GM18867 (cell line): ENCODE measurements around the gene DNAI1.

Source experiments
- ATAC-seq: cut with Tn5 transposase; IDR thresholded peaks from one replicate; pipeline ENCODE4 v1.9.1; 2021; ENCODE audit warnings: mild to moderate bottlenecking, moderate library complexity; ENCODE audit not compliant: unreplicated experiment

The DNAI1 gene

GRCh38 chr9:34486572-34486971 is 28.0 kb downstream of the DNAI1 start:
- no peak for ATAC-seq

GRCh38 chr9:34490360-34490759 is 31.8 kb downstream of the DNAI1 start:
- no peak for ATAC-seq

GRCh38 chr9:34490760-34491159 is 32.2 kb downstream of the DNAI1 start:
- no peak for ATAC-seq

GRCh38 chr9:34491596-34491995 is 33.0 kb downstream of the DNAI1 start:
- no peak for ATAC-seq

- ATAC-seq, result no peak
Measured at GRCh38 chr9:34492051-34492450, 33.4 kb downstream of the DNAI1 start.

- no peak for ATAC-seq
Measured at GRCh38 chr9:34493972-34494535, 35.4 kb downstream of the DNAI1 start.

GRCh38 chr9:34496149-34496712 is 37.6 kb downstream of the DNAI1 start:
- ATAC-seq, result no peak

- no peak for ATAC-seq
Measured at GRCh38 chr9:34498553-34498952, 39.9 kb downstream of the DNAI1 start.

GRCh38 chr9:34499076-34499475 is 40.5 kb downstream of the DNAI1 start:
- no peak for ATAC-seq

- no peak for ATAC-seq
Measured at GRCh38 chr9:34500623-34501267, 42.1 kb downstream of the DNAI1 start.

GRCh38 chr9:34501372-34501771 is 42.8 kb downstream of the DNAI1 start:
- ATAC-seq, result no peak

- ATAC-seq, result no peak
Measured at GRCh38 chr9:34501889-34502425, 43.4 kb downstream of the DNAI1 start.

GRCh38 chr9:34502471-34502870 is 43.9 kb downstream of the DNAI1 start:
- ATAC-seq, result no peak

- no peak for ATAC-seq
Measured at GRCh38 chr9:34502891-34503290, 44.3 kb downstream of the DNAI1 start.

GRCh38 chr9:34503406-34503805 is 44.8 kb downstream of the DNAI1 start:
- ATAC-seq, result no peak

GRCh38 chr9:34505370-34506120 is 46.9 kb downstream of the DNAI1 start:
- ATAC-seq, result no peak

GRCh38 chr9:34506623-34507022 is 48.0 kb downstream of the DNAI1 start:
- ATAC-seq, result no peak

- no peak for ATAC-seq
Measured at GRCh38 chr9:34507556-34507955, 49.0 kb downstream of the DNAI1 start.

GRCh38 chr9:34507966-34508365 is 49.4 kb downstream of the DNAI1 start:
- ATAC-seq, result no peak

- ATAC-seq, result no peak
Measured at GRCh38 chr9:34508463-34508862, 49.9 kb downstream of the DNAI1 start.

GRCh38 chr9:34508951-34509350 is 50.3 kb downstream of the DNAI1 start:
- ATAC-seq, result no peak
